ENCODE results near the gene CCDC106. TPM values are rescaled to one million over a fixed set of nuclear protein-coding genes. Genes with fewer than 3 reads are reported as not detected.

CCDC106 gene
- total RNA-seq, 1 experiment from 2014 or later: 47.8 TPM

GRCh38 chr19:55674459-55674840 is 26.4 kb downstream of the CCDC106 start:
- Histone ChIP-seq H3K27ac (ENCODE audit: low read length) (peak overlapping the region; percentile 83), H3K27me3 (ENCODE audit: control insufficient read depth, insufficient read depth, low read length) (no peaks in the 10 kb centered on the region), H3K9me3 (ENCODE audit: control insufficient read depth, insufficient read depth, low read depth, low read length) (no peaks in the 10 kb centered on the region), H3K36me3 (ENCODE audit: control insufficient read depth, insufficient read depth, low read length) (peaks cover 26% of the 10 kb centered on the region), H3K4me1 (ENCODE audit: control insufficient read depth, insufficient read depth, low read length) (peaks cover 77% of the 10 kb centered on the region), H3K4me3 (ENCODE audit: low read depth in 2 of 2, low read length in 2 of 2) (peak overlapping the region; percentile 64 to 94)
- ATAC-seq (peak; percentile 3; the same call in 1 of the 2 replicates), DNase-seq (ENCODE audit: low read depth, low spot score) (no peak)
- BruUV-seq (replicated peaks): no TSS peak
- TF ChIP-seq TCF7L2 (IDR thresholded peaks at IDR 0.05; ENCODE audit: low read depth, low read length): no peak
- no peak for TF ChIP-seq POLR2AphosphoS5 (IDR thresholded peaks at IDR 0.05; ENCODE audit: low read depth, low read length)
- no peak for TF ChIP-seq SIN3A (IDR thresholded peaks at IDR 0.05; ENCODE audit: borderline replicate concordance, insufficient read depth, low read depth, low read length)
- no peak for TF ChIP-seq REST (IDR thresholded peaks at IDR 0.05; ENCODE audit: insufficient read depth in 1 of 2, low read depth in 2 of 2, low read length in 1 of 2)
- TF ChIP-seq, protein P1, sequence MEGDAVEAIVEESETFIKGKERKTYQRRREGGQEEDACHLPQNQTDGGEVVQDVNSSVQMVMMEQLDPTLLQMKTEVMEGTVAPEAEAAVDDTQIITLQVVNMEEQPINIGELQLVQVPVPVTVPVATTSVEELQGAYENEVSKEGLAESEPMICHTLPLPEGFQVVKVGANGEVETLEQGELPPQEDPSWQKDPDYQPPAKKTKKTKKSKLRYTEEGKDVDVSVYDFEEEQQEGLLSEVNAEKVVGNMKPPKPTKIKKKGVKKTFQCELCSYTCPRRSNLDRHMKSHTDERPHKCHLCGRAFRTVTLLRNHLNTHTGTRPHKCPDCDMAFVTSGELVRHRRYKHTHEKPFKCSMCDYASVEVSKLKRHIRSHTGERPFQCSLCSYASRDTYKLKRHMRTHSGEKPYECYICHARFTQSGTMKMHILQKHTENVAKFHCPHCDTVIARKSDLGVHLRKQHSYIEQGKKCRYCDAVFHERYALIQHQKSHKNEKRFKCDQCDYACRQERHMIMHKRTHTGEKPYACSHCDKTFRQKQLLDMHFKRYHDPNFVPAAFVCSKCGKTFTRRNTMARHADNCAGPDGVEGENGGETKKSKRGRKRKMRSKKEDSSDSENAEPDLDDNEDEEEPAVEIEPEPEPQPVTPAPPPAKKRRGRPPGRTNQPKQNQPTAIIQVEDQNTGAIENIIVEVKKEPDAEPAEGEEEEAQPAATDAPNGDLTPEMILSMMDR (IDR thresholded peaks at IDR 0.05): no peak
- POLR2A ChIA-PET: interaction anchor here (0.6 to 0.7 kb wide), 5 partner anchors 15 to 1800 kb away, joined by 3 to 7 read pairs (median 4); partner anchors contain the start of gene U2AF2
- CTCF ChIA-PET: interaction anchor here (0.6 kb wide), 1 partner anchor 77 kb away, joined by 3 read pairs; no protein-coding TSS in a partner anchor
- intact Hi-C loops (cut with micrococcal nuclease; ENCODE audit: unreplicated experiment) (no loop called here), in situ Hi-C loops (cut with HindIII; ENCODE audit: low pct_unique_long_range_greater_than_20kb, low sequenced_read_pairs) (no loop called here)

- no peaks in the 10 kb centered on the region for H3K9me3 ChIP-seq (ENCODE audit: control insufficient read depth, insufficient read depth, low read depth, low read length)
- H3K4me3 ChIP-seq (ENCODE audit: low read depth in 2 of 2, low read length in 2 of 2): peak within 1 kb of the TSS; percentile 64 to 94
- DNase-seq (ENCODE audit: low read depth, low spot score) (no peak), ATAC-seq (peak; percentile 81)
- peaks cover 26% of the 10 kb centered on the region for H3K36me3 ChIP-seq (ENCODE audit: control insufficient read depth, insufficient read depth, low read length)
- POLR2A ChIA-PET: interaction anchor here (0.6 to 0.7 kb wide), 4 partner anchors 15 to 1801 kb away, joined by 3 to 5 read pairs (median 4); no protein-coding TSS in a partner anchor
- H3K27ac ChIP-seq (ENCODE audit: low read length): peak within 1 kb of the TSS; percentile 96
- intact Hi-C loops (cut with micrococcal nuclease; ENCODE audit: unreplicated experiment): no loop called here
- no peak for TF ChIP-seq TCF7L2 (IDR thresholded peaks at IDR 0.05; ENCODE audit: low read depth, low read length)
- peak; percentile 98 for TF ChIP-seq POLR2AphosphoS5 (IDR thresholded peaks at IDR 0.05; ENCODE audit: low read depth, low read length)
- TF ChIP-seq SIN3A (IDR thresholded peaks at IDR 0.05; ENCODE audit: borderline replicate concordance, insufficient read depth, low read depth, low read length): peak; percentile 99
- TF ChIP-seq REST (IDR thresholded peaks at IDR 0.05; ENCODE audit: insufficient read depth in 1 of 2, low read depth in 2 of 2, low read length in 1 of 2): peak in 1 of 2 experiments; percentile 71; a peak in 1 of 4 replicates
- TF ChIP-seq, protein P1 (IDR thresholded peaks at IDR 0.05): no peak
- no TSS peak for BruUV-seq (replicated peaks)
- in situ Hi-C loops (cut with HindIII; ENCODE audit: low pct_unique_long_range_greater_than_20kb, low sequenced_read_pairs): no loop called here
- CTCF ChIA-PET: no interaction called here
- H3K27me3 ChIP-seq (ENCODE audit: control insufficient read depth, insufficient read depth, low read length): no peaks in the 10 kb centered on the region
- H3K4me1 ChIP-seq (ENCODE audit: control insufficient read depth, insufficient read depth, low read length): peaks cover 73% of the 10 kb centered on the region
Measured at GRCh38 chr19:55674841-55675660, 27.0 kb downstream of the CCDC106 start, which contains the start of gene EPN1. Gene EPN1, plus strand, starts transcription at chr19:55675226. Its CDS starts 3,402 bp downstream, at chr19:55678628.
